ENCODE results near the gene VSTM2B.

GRCh38 chr19:29587059-29587458 is 61.3 kb downstream of the VSTM2B start:
- TF ChIP-seq, protein P1, sequence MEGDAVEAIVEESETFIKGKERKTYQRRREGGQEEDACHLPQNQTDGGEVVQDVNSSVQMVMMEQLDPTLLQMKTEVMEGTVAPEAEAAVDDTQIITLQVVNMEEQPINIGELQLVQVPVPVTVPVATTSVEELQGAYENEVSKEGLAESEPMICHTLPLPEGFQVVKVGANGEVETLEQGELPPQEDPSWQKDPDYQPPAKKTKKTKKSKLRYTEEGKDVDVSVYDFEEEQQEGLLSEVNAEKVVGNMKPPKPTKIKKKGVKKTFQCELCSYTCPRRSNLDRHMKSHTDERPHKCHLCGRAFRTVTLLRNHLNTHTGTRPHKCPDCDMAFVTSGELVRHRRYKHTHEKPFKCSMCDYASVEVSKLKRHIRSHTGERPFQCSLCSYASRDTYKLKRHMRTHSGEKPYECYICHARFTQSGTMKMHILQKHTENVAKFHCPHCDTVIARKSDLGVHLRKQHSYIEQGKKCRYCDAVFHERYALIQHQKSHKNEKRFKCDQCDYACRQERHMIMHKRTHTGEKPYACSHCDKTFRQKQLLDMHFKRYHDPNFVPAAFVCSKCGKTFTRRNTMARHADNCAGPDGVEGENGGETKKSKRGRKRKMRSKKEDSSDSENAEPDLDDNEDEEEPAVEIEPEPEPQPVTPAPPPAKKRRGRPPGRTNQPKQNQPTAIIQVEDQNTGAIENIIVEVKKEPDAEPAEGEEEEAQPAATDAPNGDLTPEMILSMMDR (conservative IDR thresholded peaks at IDR 0.05): no peak
- TF ChIP-seq ZFX (IDR thresholded peaks at IDR 0.05): no peak

All from C4-2B (cell line).